NCI-H460 (cell line): Measurements from ENCODE around the gene KIAA1614. TPM values are rescaled to one million over a fixed set of nuclear protein-coding genes. Genes with fewer than 3 reads are reported as not detected.

Experiments
- DNase-seq: peaks from one replicate; pipeline ENCODE4 v3.0.0-alpha.2; 2016; ENCODE audit warnings: low read depth; ENCODE audit errors: extremely low read depth
- total RNA-seq: library from RNA; depleted of rRNA; stranded (reverse); fragments of >200 nt; shearing (Covaris generic); gene quantifications from 2 replicates; pipeline ENCODE4 v1.2.3, GENCODE V29; 2014

KIAA1614 gene
- total RNA-seq, 1 experiment from 2014 or later: 0.02 TPM

GRCh38 chr1:180906511-180906910 lies 6.2 kb upstream of the KIAA1614 start:
- DNase-seq: no peak

GRCh38 chr1:180907313-180908055 lies 5.2 kb upstream of the KIAA1614 start:
- DNase-seq: no peak

GRCh38 chr1:180908074-180908765 lies 4.5 kb upstream of the KIAA1614 start:
- no peak for DNase-seq

GRCh38 chr1:180909005-180909414 lies 3.7 kb upstream of the KIAA1614 start:
- no peak for DNase-seq

GRCh38 chr1:180909462-180909976 lies 3.2 kb upstream of the KIAA1614 start:
- no peak for DNase-seq

- DNase-seq: no peak
Measured at GRCh38 chr1:180911640-180912191, 981 bp upstream of the KIAA1614 start.

GRCh38 chr1:180912211-180912800 lies 391 bp upstream of the KIAA1614 start:
- no peak for DNase-seq

GRCh38 chr1:180915426-180915965 lies 2.8 kb downstream of the KIAA1614 start:
- DNase-seq: no peak

GRCh38 chr1:180916012-180916770 lies 3.5 kb downstream of the KIAA1614 start:
- DNase-seq: no peak

- DNase-seq: no peak
Measured at GRCh38 chr1:180916771-180917170, 4.1 kb downstream of the KIAA1614 start.

GRCh38 chr1:180917306-180918065 lies 4.8 kb downstream of the KIAA1614 start:
- DNase-seq: no peak

GRCh38 chr1:180918519-180918918 lies 5.8 kb downstream of the KIAA1614 start:
- no peak for DNase-seq

- DNase-seq: no peak
Measured at GRCh38 chr1:180919183-180919700, 6.5 kb downstream of the KIAA1614 start.

- DNase-seq: no peak
Measured at GRCh38 chr1:180920193-180920592, 7.5 kb downstream of the KIAA1614 start.

- no peak for DNase-seq
Measured at GRCh38 chr1:180920702-180921101, 8.0 kb downstream of the KIAA1614 start.

GRCh38 chr1:180921386-180921785 lies 8.7 kb downstream of the KIAA1614 start:
- DNase-seq: no peak

- no peak for DNase-seq
Measured at GRCh38 chr1:180921891-180922630, 9.4 kb downstream of the KIAA1614 start.

- no peak for DNase-seq
Measured at GRCh38 chr1:180922631-180923015, 9.9 kb downstream of the KIAA1614 start.
